WTC11 (cell line): ENCODE data around the gene RAB17. TPM values are rescaled to one million over a fixed set of nuclear protein-coding genes. Genes with fewer than 3 reads are reported as not detected.

Experiments
- ATAC-seq: fragments of 200-7000 bp; cut with Tn5 transposase; 2 replicates; pipeline ENCODE4 v1.10.0; 2021; ENCODE audit warnings: mild to moderate bottlenecking, moderate library complexity
- CTCF ChIA-PET: fragments of 300-600 bp; sonication (Branson Sonifier 250); formaldehyde crosslinking; loops from one replicate; lab custom pipeline; 2021; ENCODE audit warnings: antibody characterized with exemption; lab: Charles Lee
- POLR2A ChIA-PET: fragments of 350-600 bp; sonication (Branson Sonifier 250); formaldehyde crosslinking; loops from one replicate; lab custom pipeline; 2021; ENCODE audit warnings: antibody characterized with exemption; lab: Charles Lee
- DNase-seq: peaks from one replicate; pipeline ENCODE4 v3.0.0; 2021; ENCODE audit warnings: low spot score
- H3K27ac Mint-ChIP-seq: 2 replicates; pipeline ENCODE4 v1.8.0; 2021; ENCODE audit warnings: mixed read lengths
- H3K27me3 Mint-ChIP-seq: 2 replicates; pipeline ENCODE4 v1.8.0; 2021; ENCODE audit warnings: low read depth, mild to moderate bottlenecking, moderate library complexity, mixed read lengths
- H3K36me3 Mint-ChIP-seq: 2 replicates; pipeline ENCODE4 v1.8.0; 2021; ENCODE audit warnings: mixed read lengths
- H3K4me1 Mint-ChIP-seq: 2 replicates; pipeline ENCODE4 v1.8.0; 2022; ENCODE audit warnings: mixed read lengths
- H3K4me3 Mint-ChIP-seq: 2 replicates; pipeline ENCODE4 v1.8.0; 2021; ENCODE audit warnings: mild to moderate bottlenecking, moderate library complexity, mixed read lengths
- H3K9me3 Mint-ChIP-seq: 2 replicates; pipeline ENCODE4 v1.8.0; 2021; ENCODE audit warnings: mixed read lengths
- ELF4 ChIP-seq: sonication (generic); formaldehyde crosslinking; IDR thresholded peaks from 2 replicates; pipeline ENCODE4 v1.8.1; 2022; ENCODE audit warnings: low read depth, mild to moderate bottlenecking, moderate library complexity, missing genetic modification reagents
- EMX1 ChIP-seq: fragments of 250-450 bp; sonication (Bioruptor Pico); IDR thresholded peaks from 2 replicates; pipeline ENCODE4 v1.8.0; 2021; ENCODE audit warnings: mild to moderate bottlenecking
- GRHL2 ChIP-seq: fragments of 250-450 bp; sonication (Bioruptor Pico); IDR thresholded peaks from 2 replicates; pipeline ENCODE4 v1.8.0; 2022; ENCODE audit warnings: mild to moderate bottlenecking, moderate library complexity; ENCODE audit not compliant: insufficient replicate concordance, severe bottlenecking
- HMGXB4 ChIP-seq: sonication (generic); formaldehyde crosslinking; IDR thresholded peaks from 2 replicates; pipeline ENCODE4 v1.8.1; 2023; ENCODE audit warnings: mild to moderate bottlenecking, moderate library complexity, missing genetic modification reagents
- KAT7 ChIP-seq: sonication (generic); formaldehyde crosslinking; IDR thresholded peaks from 2 replicates; pipeline ENCODE4 v1.8.1; 2023; ENCODE audit warnings: missing genetic modification reagents, mild to moderate bottlenecking, borderline replicate concordance
- MLX ChIP-seq: sonication (generic); formaldehyde crosslinking; IDR thresholded peaks from 2 replicates; pipeline ENCODE4 v1.8.1; 2023; ENCODE audit warnings: mild to moderate bottlenecking, missing genetic modification reagents, moderate library complexity
- MXD4 ChIP-seq: fragments of 250-450 bp; sonication (Bioruptor Pico); IDR thresholded peaks from 2 replicates; pipeline ENCODE4 v1.8.0; 2021; ENCODE audit warnings: mild to moderate bottlenecking, moderate library complexity, borderline replicate concordance
- NFYB ChIP-seq: sonication (generic); formaldehyde crosslinking; conservative IDR thresholded peaks from 2 replicates; pipeline ENCODE4 v1.8.0; 2022; ENCODE audit warnings: low read depth, missing genetic modification reagents
- RELA ChIP-seq: sonication (generic); formaldehyde crosslinking; IDR thresholded peaks from 2 replicates; pipeline ENCODE4 v1.8.1; 2022; ENCODE audit warnings: missing genetic modification reagents, mild to moderate bottlenecking, borderline replicate concordance
- RORB ChIP-seq: fragments of 250-450 bp; sonication (Bioruptor Pico); IDR thresholded peaks from 2 replicates; pipeline ENCODE4 v1.9.0; 2021; ENCODE audit warnings: mild to moderate bottlenecking
- SMAD3 ChIP-seq: sonication (generic); formaldehyde crosslinking; IDR thresholded peaks from 2 replicates; pipeline ENCODE4 v1.8.0; 2022; ENCODE audit warnings: missing genetic modification reagents, mild to moderate bottlenecking, borderline replicate concordance
- SP1 ChIP-seq: sonication (generic); formaldehyde crosslinking; conservative IDR thresholded peaks from 2 replicates; pipeline ENCODE4 v1.8.1; 2022; ENCODE audit warnings: missing genetic modification reagents
- TEAD4 ChIP-seq: sonication (generic); formaldehyde crosslinking; IDR thresholded peaks from 2 replicates; pipeline ENCODE4 v1.8.0; 2022; ENCODE audit warnings: mild to moderate bottlenecking, missing genetic modification reagents
- USF1 ChIP-seq: sonication (generic); formaldehyde crosslinking; IDR thresholded peaks from 2 replicates; pipeline ENCODE4 v1.8.0; 2022; ENCODE audit warnings: mild to moderate bottlenecking, missing genetic modification reagents
- ZNF121 ChIP-seq: sonication (generic); formaldehyde crosslinking; IDR thresholded peaks from 2 replicates; pipeline ENCODE4 v1.8.0; 2023; ENCODE audit warnings: missing genetic modification reagents
- ZNF263 ChIP-seq: sonication (generic); formaldehyde crosslinking; IDR thresholded peaks from 2 replicates; pipeline ENCODE4 v1.8.1; 2022; ENCODE audit warnings: low read depth, mild to moderate bottlenecking, moderate library complexity, missing genetic modification reagents
- total RNA-seq: library from RNA; stranded (reverse); gene quantifications from 3 replicates; pipeline ENCODE4 v1.2.3, GENCODE V29; 2021
- TF ChIP-seq, protein P1 (sequence below): sonication (generic); formaldehyde crosslinking; IDR thresholded peaks from 2 replicates; pipeline ENCODE4 v1.8.0; 2022; ENCODE audit warnings: mild to moderate bottlenecking, missing genetic modification reagents
- TF ChIP-seq, protein P2 (sequence below): sonication (generic); formaldehyde crosslinking; IDR thresholded peaks from 2 replicates; pipeline ENCODE4 v1.8.0; 2023; ENCODE audit warnings: missing genetic modification reagents, mild to moderate bottlenecking, borderline replicate concordance
- TF ChIP-seq, protein P3 (sequence below): sonication (generic); formaldehyde crosslinking; conservative IDR thresholded peaks from 2 replicates; pipeline ENCODE4 v1.8.1; 2022; ENCODE audit warnings: mild to moderate bottlenecking, missing genetic modification reagents
- TF ChIP-seq, protein P4 (sequence below): fragments of 250-450 bp; sonication (Bioruptor Pico); IDR thresholded peaks from 2 replicates; pipeline ENCODE4 v1.9.0; 2021; ENCODE audit warnings: moderate library complexity, mild to moderate bottlenecking, inconsistent platforms, borderline replicate concordance

Gene RAB17
- total RNA-seq, 1 experiment from 2014 or later: 140 TPM

DNA sequence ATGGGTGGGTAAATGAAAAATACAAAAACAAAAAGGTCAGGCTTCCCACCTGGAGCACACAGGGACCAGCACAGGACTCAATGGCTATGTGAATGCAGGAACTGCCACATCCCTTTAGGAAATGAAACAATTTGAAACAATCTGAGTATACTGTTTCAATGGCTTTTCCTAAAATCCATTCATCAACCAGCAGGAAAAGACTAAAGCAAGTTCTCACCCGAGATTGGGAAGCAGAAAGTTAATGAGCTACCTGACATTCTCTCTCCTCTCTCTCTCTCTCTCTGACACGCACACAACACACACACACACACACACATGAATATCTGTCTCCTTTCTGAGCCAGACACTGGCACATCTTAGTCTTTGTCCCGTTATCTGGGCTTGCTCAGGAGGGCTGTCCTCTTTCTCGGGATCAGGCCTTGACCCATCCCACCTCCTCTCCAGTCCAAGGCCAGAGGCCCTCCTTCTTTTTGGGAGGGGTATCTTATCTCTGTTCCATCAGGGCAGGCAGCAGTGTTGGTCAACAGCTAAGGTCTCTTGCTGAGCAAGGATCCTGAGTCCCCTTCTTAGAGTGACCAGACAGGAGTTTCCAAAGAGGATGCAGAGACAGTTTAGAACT lies 25.2 kb upstream of the RAB17 start (continued):
- TF ChIP-seq HMGXB4 (CRISPR knock-in tag) (no peak), NFYB (CRISPR knock-in tag) (no peak), MLX (CRISPR knock-in tag) (no peak), MXD4 (no peak), EMX1 (CRISPR knock-in tag) (no peak), RORB (CRISPR knock-in tag) (no peak)

DNA sequence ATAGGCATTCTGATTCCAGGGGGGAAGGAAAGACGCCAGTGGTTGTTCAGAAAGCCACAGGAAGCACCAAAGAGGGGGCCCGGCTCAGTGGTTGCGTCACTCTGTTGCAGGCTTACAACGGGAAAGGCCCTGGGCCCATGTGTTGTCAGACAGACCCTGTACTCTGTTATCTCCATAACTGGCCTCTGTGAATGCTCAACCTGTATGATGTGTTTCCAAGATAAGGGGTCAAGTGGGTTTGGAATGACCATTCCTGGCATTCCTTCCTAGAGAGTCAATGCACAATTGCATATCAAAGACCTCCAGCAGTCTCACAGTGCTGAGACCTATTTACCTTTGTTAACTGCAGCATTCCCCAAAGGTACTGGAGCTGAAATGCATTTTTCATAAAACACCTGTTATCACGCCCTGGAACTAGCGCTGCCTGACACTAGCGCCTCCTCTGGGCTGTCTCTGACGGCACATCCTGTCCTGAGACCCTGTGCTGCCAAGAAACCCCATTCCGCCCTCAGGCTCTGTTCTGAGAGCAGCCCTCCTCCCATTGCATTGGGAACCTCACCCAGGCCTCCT lies 23.7 kb upstream of the RAB17 start:
- peaks cover 1% of the 10 kb centered on the region; the same call in 1 of the 2 replicates for H3K36me3 Mint-ChIP-seq
- peaks cover 2% of the 10 kb centered on the region; the same call in 1 of the 2 replicates for H3K9me3 Mint-ChIP-seq
- ChIA-PET POLR2A (interaction anchor here (1.0 to 1.4 kb wide), 2 partner anchors 12 to 23 kb away, joined by 3 to 7 read pairs; partner anchors contain the start of gene RAB17), CTCF (interaction anchor here (1.1 to 4.1 kb wide), 13 partner anchors 10 to 131 kb away, joined by 3 to 36 read pairs (median 4); partner anchors contain the start of gene RAB17)
- ATAC-seq: peak; percentile 89
- peaks cover 62% of the 10 kb centered on the region for H3K4me1 Mint-ChIP-seq
- H3K27ac Mint-ChIP-seq: peak overlapping the region; percentile 93
- H3K27me3 Mint-ChIP-seq: peaks cover 1% of the 10 kb centered on the region; the same call in 1 of the 2 replicates
- 0 out of 2 replicates have a peak overlapping the region, but pooled peaks have one; percentile 2 for H3K4me3 Mint-ChIP-seq
- peak; percentile 82 for DNase-seq
- TF ChIP-seq HMGXB4 (CRISPR knock-in tag) (0 out of 2 replicates have a peak, but pooled peaks have one; percentile 19), MLX (CRISPR knock-in tag) (no peak), SP1 (CRISPR knock-in tag) (no peak), USF1 (CRISPR knock-in tag) (no peak), RELA (CRISPR knock-in tag) (no peak), ZNF263 (no peak), ZNF121 (CRISPR knock-in tag) (no peak), ELF4 (CRISPR knock-in tag) (no peak), TEAD4 (CRISPR knock-in tag) (peak; percentile 90), KAT7 (CRISPR knock-in tag) (no peak), GRHL2 (no peak), EMX1 (CRISPR knock-in tag) (0 out of 2 replicates have a peak, but pooled peaks have one; percentile 8), SMAD3 (CRISPR knock-in tag) (no peak)
- TF ChIP-seq, protein P1, sequence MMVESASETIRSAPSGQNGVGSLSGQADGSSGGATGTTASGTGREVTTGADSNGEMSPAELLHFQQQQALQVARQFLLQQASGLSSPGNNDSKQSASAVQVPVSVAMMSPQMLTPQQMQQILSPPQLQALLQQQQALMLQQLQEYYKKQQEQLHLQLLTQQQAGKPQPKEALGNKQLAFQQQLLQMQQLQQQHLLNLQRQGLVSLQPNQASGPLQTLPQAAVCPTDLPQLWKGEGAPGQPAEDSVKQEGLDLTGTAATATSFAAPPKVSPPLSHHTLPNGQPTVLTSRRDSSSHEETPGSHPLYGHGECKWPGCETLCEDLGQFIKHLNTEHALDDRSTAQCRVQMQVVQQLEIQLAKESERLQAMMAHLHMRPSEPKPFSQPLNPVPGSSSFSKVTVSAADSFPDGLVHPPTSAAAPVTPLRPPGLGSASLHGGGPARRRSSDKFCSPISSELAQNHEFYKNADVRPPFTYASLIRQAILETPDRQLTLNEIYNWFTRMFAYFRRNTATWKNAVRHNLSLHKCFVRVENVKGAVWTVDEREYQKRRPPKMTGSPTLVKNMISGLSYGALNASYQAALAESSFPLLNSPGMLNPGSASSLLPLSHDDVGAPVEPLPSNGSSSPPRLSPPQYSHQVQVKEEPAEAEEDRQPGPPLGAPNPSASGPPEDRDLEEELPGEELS: peak; percentile 83; the same call in 1 of the 2 replicates
- TF ChIP-seq, protein P2, sequence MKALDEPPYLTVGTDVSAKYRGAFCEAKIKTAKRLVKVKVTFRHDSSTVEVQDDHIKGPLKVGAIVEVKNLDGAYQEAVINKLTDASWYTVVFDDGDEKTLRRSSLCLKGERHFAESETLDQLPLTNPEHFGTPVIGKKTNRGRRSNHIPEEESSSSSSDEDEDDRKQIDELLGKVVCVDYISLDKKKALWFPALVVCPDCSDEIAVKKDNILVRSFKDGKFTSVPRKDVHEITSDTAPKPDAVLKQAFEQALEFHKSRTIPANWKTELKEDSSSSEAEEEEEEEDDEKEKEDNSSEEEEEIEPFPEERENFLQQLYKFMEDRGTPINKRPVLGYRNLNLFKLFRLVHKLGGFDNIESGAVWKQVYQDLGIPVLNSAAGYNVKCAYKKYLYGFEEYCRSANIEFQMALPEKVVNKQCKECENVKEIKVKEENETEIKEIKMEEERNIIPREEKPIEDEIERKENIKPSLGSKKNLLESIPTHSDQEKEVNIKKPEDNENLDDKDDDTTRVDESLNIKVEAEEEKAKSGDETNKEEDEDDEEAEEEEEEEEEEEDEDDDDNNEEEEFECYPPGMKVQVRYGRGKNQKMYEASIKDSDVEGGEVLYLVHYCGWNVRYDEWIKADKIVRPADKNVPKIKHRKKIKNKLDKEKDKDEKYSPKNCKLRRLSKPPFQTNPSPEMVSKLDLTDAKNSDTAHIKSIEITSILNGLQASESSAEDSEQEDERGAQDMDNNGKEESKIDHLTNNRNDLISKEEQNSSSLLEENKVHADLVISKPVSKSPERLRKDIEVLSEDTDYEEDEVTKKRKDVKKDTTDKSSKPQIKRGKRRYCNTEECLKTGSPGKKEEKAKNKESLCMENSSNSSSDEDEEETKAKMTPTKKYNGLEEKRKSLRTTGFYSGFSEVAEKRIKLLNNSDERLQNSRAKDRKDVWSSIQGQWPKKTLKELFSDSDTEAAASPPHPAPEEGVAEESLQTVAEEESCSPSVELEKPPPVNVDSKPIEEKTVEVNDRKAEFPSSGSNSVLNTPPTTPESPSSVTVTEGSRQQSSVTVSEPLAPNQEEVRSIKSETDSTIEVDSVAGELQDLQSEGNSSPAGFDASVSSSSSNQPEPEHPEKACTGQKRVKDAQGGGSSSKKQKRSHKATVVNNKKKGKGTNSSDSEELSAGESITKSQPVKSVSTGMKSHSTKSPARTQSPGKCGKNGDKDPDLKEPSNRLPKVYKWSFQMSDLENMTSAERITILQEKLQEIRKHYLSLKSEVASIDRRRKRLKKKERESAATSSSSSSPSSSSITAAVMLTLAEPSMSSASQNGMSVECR (CRISPR knock-in tag): no peak
- TF ChIP-seq, protein P3, sequence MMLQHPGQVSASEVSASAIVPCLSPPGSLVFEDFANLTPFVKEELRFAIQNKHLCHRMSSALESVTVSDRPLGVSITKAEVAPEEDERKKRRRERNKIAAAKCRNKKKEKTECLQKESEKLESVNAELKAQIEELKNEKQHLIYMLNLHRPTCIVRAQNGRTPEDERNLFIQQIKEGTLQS: 0 out of 2 replicates have a peak, but pooled peaks have one; percentile 33
- TF ChIP-seq, protein P4, sequence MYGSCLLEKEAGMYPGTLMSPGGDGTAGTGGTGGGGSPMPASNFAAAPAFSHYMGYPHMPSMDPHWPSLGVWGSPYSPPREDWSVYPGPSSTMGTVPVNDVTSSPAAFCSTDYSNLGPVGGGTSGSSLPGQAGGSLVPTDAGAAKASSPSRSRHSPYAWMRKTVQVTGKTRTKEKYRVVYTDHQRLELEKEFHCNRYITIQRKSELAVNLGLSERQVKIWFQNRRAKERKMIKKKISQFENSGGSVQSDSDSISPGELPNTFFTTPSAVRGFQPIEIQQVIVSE (CRISPR knock-in tag): no peak
